H1 (cell line): ENCODE results near the gene LBX1. TPM values are rescaled to one million over a fixed set of nuclear protein-coding genes. Genes with fewer than 3 reads are reported as not detected.
A peak's percentile ranks its signal among the peaks of the same experiment; 100 is the strongest.

ENCODE experiments used
- CTCF ChIA-PET: fragments of 300-600 bp; sonication (Branson Sonifier 250); formaldehyde crosslinking; loops from one replicate; lab custom pipeline; 2021; ENCODE audit not compliant: partially characterized antibody; lab: Charles Lee
- POLR2A ChIA-PET: fragments of 300-600 bp; sonication (Branson Sonifier 250); formaldehyde crosslinking; loops from one replicate; lab custom pipeline; 2021; ENCODE audit warnings: inconsistent platforms; ENCODE audit not compliant: partially characterized antibody; lab: Charles Lee
- DNase-seq, 2 experiments: peaks; one replicate each; pipeline versions ENCODE4 v3.0.0 to v3.0.0-alpha.2; 2010 to 2022; ENCODE audit warnings: low spot score in 2 of 2, low read depth in 1 of 2, mixed read lengths in 1 of 2
- FAIRE-seq: peaks from 2 replicates; lab custom pipeline; 2011; peaks lifted over from hg19 to GRCh38; lab: Jason Lieb, UNC
- H2AFZ ChIP-seq: 2 replicates; pipeline ENCODE4 v1.8.1; 2012; ENCODE audit warnings: low read length, inconsistent platforms
- H2AK5ac ChIP-seq: 2 replicates; pipeline ENCODE4 v1.6.1; 2013; ENCODE audit warnings: low read depth, low read length
- H2BK120ac ChIP-seq: replicated peaks from 2 replicates; pipeline ENCODE3; 2013; ENCODE audit warnings: low read depth, low read length, inconsistent platforms
- H2BK12ac ChIP-seq: 2 replicates; pipeline ENCODE4 v1.6.1; 2013; ENCODE audit warnings: low read depth, low read length
- H2BK15ac ChIP-seq: 2 replicates; pipeline ENCODE4 v1.6.1; 2013; ENCODE audit warnings: low read length
- H2BK20ac ChIP-seq: 2 replicates; pipeline ENCODE4 v1.6.1; 2013; ENCODE audit warnings: low read length
- H2BK5ac ChIP-seq: 2 replicates; pipeline ENCODE4 v1.6.1; 2013; ENCODE audit warnings: low read depth, low read length
- H3K14ac ChIP-seq: 2 replicates; pipeline ENCODE4 v1.6.1; 2013; ENCODE audit warnings: inconsistent platforms; ENCODE audit not compliant: insufficient read length
- H3K18ac ChIP-seq: 2 replicates; pipeline ENCODE4 v1.6.1; 2013; ENCODE audit warnings: low read length; ENCODE audit errors: extremely low read depth
- H3K23ac ChIP-seq: 2 replicates; pipeline ENCODE4 v1.6.1; 2013; ENCODE audit warnings: inconsistent platforms; ENCODE audit not compliant: insufficient read length
- H3K23me2 ChIP-seq: 2 replicates; pipeline ENCODE4 v1.6.1; 2013; ENCODE audit warnings: low read depth, low read length
- H3K27ac ChIP-seq: 2 replicates; pipeline ENCODE4 v1.6.1; 2011; ENCODE audit warnings: low read depth, low read length, inconsistent platforms
- H3K27me3 ChIP-seq, 4 experiments: replicated peaks in 1 of 4; 1 replicate in 1 of 4; 2 replicates in 3 of 4; pipeline versions ENCODE4 v1.6.1 to v1.8.1; 2011 to 2013; ENCODE audit warnings: low read length in 3 of 4, mild to moderate bottlenecking in 3 of 4, inconsistent platforms in 2 of 4, mixed read lengths in 2 of 4, moderate library complexity in 1 of 4; ENCODE audit not compliant: control insufficient read depth in 3 of 4, insufficient read depth in 3 of 4; ENCODE audit errors: extremely low read depth in 1 of 4
- H3K36me3 ChIP-seq, 4 experiments: 2 replicates each; pipeline versions ENCODE4 v1.6.1 to v1.8.1; 2011 to 2013; ENCODE audit warnings: mild to moderate bottlenecking in 4 of 4, low read length in 3 of 4, moderate library complexity in 2 of 4, control low read depth in 1 of 4, inconsistent platforms in 1 of 4; ENCODE audit not compliant: insufficient read depth in 4 of 4, control insufficient read depth in 2 of 4
- H3K4ac ChIP-seq: replicated peaks from 2 replicates; pipeline ENCODE3; 2013; ENCODE audit warnings: low read length, low read depth, mixed read lengths, inconsistent platforms; ENCODE audit not compliant: insufficient read length
- H3K4me1 ChIP-seq, 4 experiments: replicated peaks in 1 of 4; 1 replicate in 1 of 4; 2 replicates in 3 of 4; pipeline versions ENCODE4 v1.6.1 to v1.8.1; 2011 to 2013; ENCODE audit warnings: low read length in 3 of 4, inconsistent platforms in 2 of 4, mixed read lengths in 1 of 4; ENCODE audit not compliant: insufficient read depth in 4 of 4, control insufficient read depth in 3 of 4
- H3K4me2 ChIP-seq, 2 experiments: 2 replicates each; pipeline versions ENCODE4 v1.6.1 to v1.8.1; 2011 to 2013; ENCODE audit warnings: low read depth in 2 of 2, low read length in 2 of 2, control low read depth in 1 of 2, inconsistent platforms in 1 of 2, mild to moderate bottlenecking in 1 of 2; ENCODE audit not compliant: insufficient read depth in 1 of 2
- H3K4me3 ChIP-seq, 4 experiments: fragments of 200-600, 300-600 bp in 1 of 4; sonication (generic), shearing (Covaris generic), sonication (Bioruptor Twin) in 1 of 4; 2 replicates each; pipeline versions ENCODE4 v1.5.1 to v1.8.1; 2011 to 2016; ENCODE audit warnings: low read length in 4 of 4, low read depth in 3 of 4, control low read depth in 2 of 4, inconsistent platforms in 2 of 4, mild to moderate bottlenecking in 2 of 4, mixed read lengths in 1 of 4, moderate library complexity in 1 of 4; ENCODE audit not compliant: insufficient read depth in 2 of 4; ENCODE audit errors: extremely low read depth in 1 of 4
- H3K56ac ChIP-seq: replicated peaks from 2 replicates; pipeline ENCODE3; 2013; ENCODE audit warnings: low read depth, mild to moderate bottlenecking, mixed read lengths, low read length, inconsistent platforms; ENCODE audit not compliant: insufficient read length
- H3K79me1 ChIP-seq: 2 replicates; pipeline ENCODE4 v1.6.1; 2013; ENCODE audit warnings: low read depth, low read length, control low read depth
- H3K79me2 ChIP-seq, 2 experiments: 2 replicates each; pipeline versions ENCODE4 v1.6.1 to v1.8.1; 2012 to 2013; ENCODE audit warnings: low read length in 2 of 2, mild to moderate bottlenecking in 2 of 2, inconsistent platforms in 1 of 2; ENCODE audit not compliant: insufficient read depth in 2 of 2, control insufficient read depth in 1 of 2
- H3K9ac ChIP-seq, 4 experiments: replicated peaks in 1 of 4; 1 replicate in 1 of 4; 2 replicates in 3 of 4; pipeline versions ENCODE4 v1.6.1 to v1.8.1; 2011 to 2013; ENCODE audit warnings: low read depth in 3 of 4, low read length in 3 of 4, control low read depth in 2 of 4, mild to moderate bottlenecking in 2 of 4, moderate library complexity in 2 of 4, inconsistent platforms in 1 of 4; ENCODE audit errors: extremely low read depth in 1 of 4
- H3K9me3 ChIP-seq, 2 experiments: 2 replicates each; pipeline versions ENCODE4 v1.6.1 to v1.8.1; 2012 to 2013; ENCODE audit warnings: mild to moderate bottlenecking in 2 of 2, moderate library complexity in 2 of 2, control low read depth in 1 of 2, inconsistent platforms in 1 of 2, low read depth in 1 of 2, low read length in 1 of 2, mixed read lengths in 1 of 2; ENCODE audit not compliant: insufficient read depth in 2 of 2
- H4K20me1 ChIP-seq, 2 experiments: replicated peaks in 1 of 2; 2 replicates each; pipeline versions ENCODE3 to v1.8.1; 2011 to 2013; ENCODE audit warnings: inconsistent platforms in 2 of 2, low read length in 2 of 2, mild to moderate bottlenecking in 1 of 2; ENCODE audit not compliant: insufficient read depth in 2 of 2, control insufficient read depth in 1 of 2
- H4K5ac ChIP-seq: 2 replicates; pipeline ENCODE4 v1.6.1; 2013; ENCODE audit warnings: low read length, low read depth, mixed read lengths, inconsistent platforms; ENCODE audit not compliant: insufficient read length
- H4K8ac ChIP-seq: 2 replicates; pipeline ENCODE4 v1.8.0; 2013; ENCODE audit warnings: mild to moderate bottlenecking, moderate library complexity, low read length, inconsistent platforms; ENCODE audit not compliant: insufficient read depth; ENCODE audit errors: extremely low read depth
- H4K91ac ChIP-seq: replicated peaks from 2 replicates; pipeline ENCODE3; 2013; ENCODE audit warnings: low read length, mixed read lengths, inconsistent platforms; ENCODE audit not compliant: insufficient read length
- ASH2L ChIP-seq: fragments of 200-600, 300-600 bp; sonication (generic); IDR thresholded peaks from one replicate; pipeline ENCODE4 v1.7.1; 2017; ENCODE audit warnings: low read length
- ATF3 ChIP-seq: IDR thresholded peaks from 2 replicates; pipeline ENCODE4 v1.6.1; 2011; ENCODE audit warnings: low read depth, mild to moderate bottlenecking, low read length; ENCODE audit not compliant: insufficient read depth
- CREB1 ChIP-seq: IDR thresholded peaks from 2 replicates; pipeline ENCODE4 v1.6.1; 2012; ENCODE audit warnings: inconsistent platforms
- EZH2 ChIP-seq: fragments of 200-600 bp; sonication (generic); IDR thresholded peaks from 2 replicates; pipeline ENCODE4 v1.7.1; 2012; ENCODE audit warnings: low read depth, mild to moderate bottlenecking, moderate library complexity, low read length, inconsistent platforms; ENCODE audit not compliant: severe bottlenecking
- JUND ChIP-seq: IDR thresholded peaks from 2 replicates; pipeline ENCODE4 v1.6.1; 2011; ENCODE audit warnings: mild to moderate bottlenecking, improper control_type of control experiment, low read length
- RNF2 ChIP-seq: fragments of 200-900, 300-1000 bp; sonication (generic); IDR thresholded peaks from 2 replicates; pipeline ENCODE4 v1.7.1; 2016; ENCODE audit warnings: borderline replicate concordance, low read depth, mild to moderate bottlenecking, antibody characterized with exemption, low read length; ENCODE audit not compliant: poor library complexity, severe bottlenecking; ENCODE audit errors: missing control alignments
- SIRT6 ChIP-seq: IDR thresholded peaks from one replicate; pipeline ENCODE4 v1.7.1; 2012; ENCODE audit warnings: low read length, inconsistent platforms
- TAF1 ChIP-seq: IDR thresholded peaks from 2 replicates; pipeline ENCODE4 v1.6.1; 2011; ENCODE audit warnings: mild to moderate bottlenecking, low read depth, low read length
- TAF7 ChIP-seq: optimal IDR thresholded peaks from 2 replicates; pipeline ENCODE3; 2011; ENCODE audit warnings: low read depth, mild to moderate bottlenecking, inconsistent platforms, low read length, moderate library complexity, borderline replicate concordance
- WGBS, 2 experiments: shearing (Covaris generic) in 1 of 2; methylation state at CpG; one replicate each; pipeline versions ENCODE4 v1.1.6 to v1.1.7; 2013 to 2015; ENCODE audit warnings: low lambda C conversion rate in 2 of 2, mixed read lengths in 2 of 2, inconsistent platforms in 1 of 2, low coverage in 1 of 2, missing lambda C conversion rate in 1 of 2; ENCODE audit not compliant: insufficient replicate concordance in 2 of 2, insufficient coverage in 1 of 2, insufficient read length in 1 of 2; ENCODE audit errors: extremely low coverage in 1 of 2, missing lambda C conversion rate in 1 of 2; 5-methylcytosine and 5-hydroxymethylcytosine counted together
- polyA plus RNA-seq, 7 experiments: library from polyadenylated mRNA; depleted of rRNA in 3 of 7; stranded (reverse) in 5 of 7; unstranded in 2 of 7; fragments of >200 nt in 5 of 7; fragments of 200-250 nt in 2 of 7; gene quantifications; 1 replicate in 5 of 7; 2 replicates in 1 of 7; 4 replicates in 1 of 7; pipeline versions ENCODE4 v1.2.1 to v1.2.3, GENCODE V29; 2011 to 2013; ENCODE audit warnings: missing spikeins in 2 of 7, mixed read lengths in 2 of 7
- total RNA-seq: library from RNA; stranded (reverse); fragmentation: NEBNext Ultra II Directional; extraction: Animal tissue kit (Norgen Biotek cat#: 25700); gene quantifications from 2 replicates; pipeline ENCODE4 v1.2.1, GENCODE V29; 2021

Gene LBX1
- total and polyA plus RNA-seq, 2 of the 8 experiments (the other 6 are each of a cell fraction or from before 2014, with no cell fraction given), result not detected

GRCh38 chr10:101219139-101219945, 9.9 kb downstream of the LBX1 start:
- CTCF ChIA-PET, result interaction anchor here (0.6 to 13.7 kb wide), 15 partner anchors 9 to 554 kb away, joined by 3 to 266 read pairs (median 5); partner anchors contain the start of gene LBX1
- Histone ChIP-seq H3K4ac (no peak overlapping the region), H4K5ac (no peak overlapping the region), H2BK12ac (no peak overlapping the region), H4K8ac (no peak overlapping the region), H4K20me1 (peaks cover 30 to 44% of the 10 kb centered on the region in 2 experiments), H2AFZ (no peak overlapping the region), H2BK15ac (no peak overlapping the region), H3K23ac (no peak overlapping the region), H3K4me2 (no peak overlapping the region), H2BK120ac (no peak overlapping the region), H3K4me3 (no peak overlapping the region), H2AK5ac (no peak overlapping the region), H2BK5ac (no peak overlapping the region), H4K91ac (no peak overlapping the region), H3K9me3 (0 out of 4 replicates have a peak, but pooled peaks cover 0 to 4% of the 10 kb centered on the region in 2 experiments), H3K56ac (no peak overlapping the region), H3K14ac (no peak overlapping the region), H3K4me1 (peaks cover 0 to 21% (median 12%) of the 10 kb centered on the region in 4 experiments; a peak in 5 of 7 replicates), H3K79me2 (no peaks in the 10 kb centered on the region), H3K27me3 (peaks cover 96 to 100% (median 99%) of the 10 kb centered on the region in 4 experiments), H3K36me3 (peaks cover 0 to 5% (median 0%) of the 10 kb centered on the region in 4 experiments; a peak in 1 of 8 replicates), H3K9ac (no peak overlapping the region), H3K27ac (no peak overlapping the region), H2BK20ac (no peak overlapping the region), H3K23me2 (peaks cover 2% of the 10 kb centered on the region; the same call in 1 of the 2 replicates), H3K18ac (no peak overlapping the region), H3K79me1 (no peaks in the 10 kb centered on the region; the same call in 1 of the 2 replicates)
- WGBS, 2 experiments, result 34% methylated on average over 22 of the region's 26 CpGs; no CpG with 5 or more reads in 1 of the 2 experiments
- FAIRE-seq, result no peak
- no peak for DNase-seq
- POLR2A ChIA-PET, result interaction anchor here (0.8 kb wide), 1 partner anchor 9 kb away, joined by 3 read pairs; no protein-coding TSS in a partner anchor
- TF ChIP-seq TAF1 (no peak), CREB1 (no peak), ASH2L (no peak), EZH2 (peak; percentile 23), JUND (no peak), ATF3 (no peak), SIRT6 (no peak), RNF2 (peak; percentile 89), TAF7 (no peak)
